GM12864 (cell line): ENCODE results near the gene UNC45A.

Experiments
- DNase-seq: peaks from one replicate; pipeline ENCODE4 v3.0.0-alpha.2; 2011; ENCODE audit warnings: low read depth
- H3K4me3 ChIP-seq: 2 replicates; pipeline ENCODE4 v1.5.1; 2011; ENCODE audit warnings: mild to moderate bottlenecking, low read depth, low read length, control low read depth
- CTCF ChIP-seq: IDR thresholded peaks from 2 replicates; pipeline ENCODE4 v1.5.1; 2011; ENCODE audit warnings: low read depth, mild to moderate bottlenecking, moderate library complexity, low read length, control low read depth, inconsistent platforms; ENCODE audit errors: missing control alignments

UNC45A gene

GRCh38 chr15:90994417-90995311 lies 59.6 kb downstream of the UNC45A start, which contains the start of gene PRC1:
TSS of gene PRC1 (minus strand) at chr15:90994535. CDS start at chr15:90994417, 118 bp downstream.
- DNase-seq, result peak; percentile 84
- peak within 1 kb of the TSS; percentile 100 for H3K4me3 ChIP-seq
- TF ChIP-seq CTCF, result no peak

GRCh38 chr15:90998737-90999136 lies 63.7 kb downstream of the UNC45A start:
- no peak for DNase-seq
- TF ChIP-seq CTCF, result no peak
- no peak overlapping the region for H3K4me3 ChIP-seq

- H3K4me3 ChIP-seq, result no peak overlapping the region
- TF ChIP-seq CTCF, result no peak
- no peak for DNase-seq
These were observed 66.1 kb downstream of the UNC45A start for GRCh38 chr15:91001209-91001608.
